Muscle layer of duodenum (tissue), 2 donors: ENCODE measurements around the gene TMEM41A.

Experiments
- H3K27ac ChIP-seq: one replicate; pipeline ENCODE4 v1.7.0; 2013; ENCODE audit warnings: mild to moderate bottlenecking, low read length
- H3K27me3 ChIP-seq: one replicate; pipeline ENCODE4 v1.7.0; 2013; ENCODE audit warnings: low read depth, mild to moderate bottlenecking, control low read depth, low read length
- H3K36me3 ChIP-seq, 2 donors: one replicate each; pipeline ENCODE4 v1.7.0; 2013; ENCODE audit warnings: low read length in 2 of 2, control low read depth in 1 of 2, mild to moderate bottlenecking in 1 of 2; ENCODE audit not compliant: insufficient read depth in 2 of 2, control insufficient read depth in 1 of 2
- H3K4me1 ChIP-seq, 2 donors: one replicate each; pipeline ENCODE4 v1.7.0; 2013; ENCODE audit warnings: low read length in 2 of 2, mild to moderate bottlenecking in 2 of 2, control low read depth in 1 of 2, moderate library complexity in 1 of 2; ENCODE audit not compliant: insufficient read depth in 2 of 2, control insufficient read depth in 1 of 2
- H3K4me3 ChIP-seq, 2 donors: one replicate each; pipeline ENCODE4 v1.7.0; 2013; ENCODE audit warnings: low read length in 2 of 2, low read depth in 1 of 2, mild to moderate bottlenecking in 1 of 2
- H3K9me3 ChIP-seq, 2 donors: one replicate each; pipeline ENCODE4 v1.7.0; 2013; ENCODE audit warnings: low read length in 2 of 2, control low read depth in 1 of 2, mild to moderate bottlenecking in 1 of 2; ENCODE audit not compliant: control insufficient read depth in 1 of 2
- donor health status: healthy.

TMEM41A gene

GRCh38 chr3:185519021-185519420 lies 20.2 kb upstream of the TMEM41A start:
- Histone ChIP-seq H3K9me3 (no peaks in the 10 kb centered on the region), H3K4me3 (no peak overlapping the region)

GRCh38 chr3:185517387-185518130 lies 18.7 kb upstream of the TMEM41A start:
- Histone ChIP-seq H3K36me3 (no peaks in the 10 kb centered on the region), H3K27ac (no peak overlapping the region), H3K27me3 (no peaks in the 10 kb centered on the region), H3K4me1 (no peaks in the 10 kb centered on the region), H3K4me3 (no peak overlapping the region), H3K9me3 (no peaks in the 10 kb centered on the region)

More at GRCh38 chr3:185519021-185519420, 20.2 kb upstream of the TMEM41A start:
- H3K4me1 ChIP-seq, result no peaks in the 10 kb centered on the region
- no peaks in the 10 kb centered on the region for H3K27me3 ChIP-seq
- H3K36me3 ChIP-seq, result no peaks in the 10 kb centered on the region
- no peak overlapping the region for H3K27ac ChIP-seq

GRCh38 chr3:185511711-185512110 lies 12.9 kb upstream of the TMEM41A start:
- Histone ChIP-seq H3K27ac (no peak overlapping the region), H3K36me3 (no peaks in the 10 kb centered on the region), H3K4me1 (no peaks in the 10 kb centered on the region), H3K27me3 (no peaks in the 10 kb centered on the region), H3K4me3 (no peak overlapping the region), H3K9me3 (no peaks in the 10 kb centered on the region)

GRCh38 chr3:185508335-185508991 lies 9.6 kb upstream of the TMEM41A start:
- no peaks in the 10 kb centered on the region for H3K4me1 ChIP-seq
- H3K27ac ChIP-seq, result no peak overlapping the region
- H3K4me3 ChIP-seq, result no peak overlapping the region
- no peaks in the 10 kb centered on the region for H3K36me3 ChIP-seq
- no peaks in the 10 kb centered on the region for H3K27me3 ChIP-seq
- H3K9me3 ChIP-seq, result no peaks in the 10 kb centered on the region

- Histone ChIP-seq H3K36me3 (no peaks in the 10 kb centered on the region), H3K4me1 (no peaks in the 10 kb centered on the region), H3K4me3 (no peak overlapping the region), H3K9me3 (no peaks in the 10 kb centered on the region), H3K27me3 (no peaks in the 10 kb centered on the region), H3K27ac (no peak overlapping the region)
Measured at GRCh38 chr3:185507883-185508282, 9.0 kb upstream of the TMEM41A start.

- Histone ChIP-seq H3K36me3 (no peaks in the 10 kb centered on the region), H3K27ac (no peak overlapping the region), H3K9me3 (no peaks in the 10 kb centered on the region)
Measured at GRCh38 chr3:185504636-185505035, 5.8 kb upstream of the TMEM41A start.

GRCh38 chr3:185503521-185503920 lies 4.7 kb upstream of the TMEM41A start:
- no peaks in the 10 kb centered on the region for H3K9me3 ChIP-seq

More at GRCh38 chr3:185504636-185505035, 5.8 kb upstream of the TMEM41A start:
- H3K27me3 ChIP-seq, result no peaks in the 10 kb centered on the region
- no peak overlapping the region for H3K4me3 ChIP-seq
- no peaks in the 10 kb centered on the region for H3K4me1 ChIP-seq

GRCh38 chr3:185502987-185503386 lies 4.2 kb upstream of the TMEM41A start:
- Histone ChIP-seq H3K27me3 (no peaks in the 10 kb centered on the region), H3K4me3 (no peak overlapping the region), H3K9me3 (no peaks in the 10 kb centered on the region), H3K36me3 (no peaks in the 10 kb centered on the region), H3K27ac (no peak overlapping the region), H3K4me1 (peaks cover 0 to under 1% of the 10 kb centered on the region in 2 donors)

More at GRCh38 chr3:185503521-185503920, 4.7 kb upstream of the TMEM41A start:
- Histone ChIP-seq H3K4me1 (no peaks in the 10 kb centered on the region), H3K27ac (no peak overlapping the region), H3K27me3 (no peaks in the 10 kb centered on the region), H3K4me3 (no peak overlapping the region), H3K36me3 (no peaks in the 10 kb centered on the region)

GRCh38 chr3:185490241-185490640 lies 8.6 kb downstream of the TMEM41A start:
- no peaks in the 10 kb centered on the region for H3K4me1 ChIP-seq
- peaks cover 52 to 58% of the 10 kb centered on the region in 2 donors for H3K36me3 ChIP-seq
- no peaks in the 10 kb centered on the region for H3K27me3 ChIP-seq
- no peak overlapping the region for H3K4me3 ChIP-seq
- H3K9me3 ChIP-seq, result no peaks in the 10 kb centered on the region
- H3K27ac ChIP-seq, result no peak overlapping the region

GRCh38 chr3:185489462-185489861 lies 9.4 kb downstream of the TMEM41A start:
- Histone ChIP-seq H3K9me3 (no peaks in the 10 kb centered on the region), H3K4me1 (no peaks in the 10 kb centered on the region), H3K27ac (no peak overlapping the region), H3K27me3 (no peaks in the 10 kb centered on the region), H3K4me3 (no peak overlapping the region), H3K36me3 (peaks cover 48 to 53% of the 10 kb centered on the region in 2 donors)

- Histone ChIP-seq H3K9me3 (no peaks in the 10 kb centered on the region), H3K27me3 (no peaks in the 10 kb centered on the region), H3K36me3 (peaks cover 39 to 47% of the 10 kb centered on the region in 2 donors), H3K4me3 (no peak overlapping the region), H3K4me1 (no peaks in the 10 kb centered on the region), H3K27ac (no peak overlapping the region)
Measured at GRCh38 chr3:185488465-185488864, 10.4 kb downstream of the TMEM41A start.
